Non-pigmented ciliary epithelial cell (primary cell): ENCODE measurements around the gene CNTN5.
"Not testable (repeated sequence)": the region's sequence is repeated elsewhere in the genome, so short reads cannot be mapped to it uniquely, and the experiment has no call there.

ENCODE experiments used
- DNase-seq: peaks from one replicate; pipeline ENCODE4 v3.0.0-alpha.2; 2010; ENCODE audit warnings: low read depth

CNTN5 gene

GRCh38 chr11:99020352-99021225, at the start of gene CNTN5:
TSS of gene CNTN5 (plus strand) at chr11:99020949.
- DNase-seq = no peak

GRCh38 chr11:98979205-98979604, 41.5 kb upstream of the CNTN5 start:
- no peak for DNase-seq

- peak; percentile 23 for DNase-seq
Measured at GRCh38 chr11:99015634-99016454, 4.9 kb upstream of the CNTN5 start.

GRCh38 chr11:99019696-99020095, 1.1 kb upstream of the CNTN5 start:
- no peak for DNase-seq

- no peak for DNase-seq
Measured at GRCh38 chr11:99037057-99037456, 16.3 kb downstream of the CNTN5 start.

GRCh38 chr11:99063331-99063730, 42.6 kb downstream of the CNTN5 start:
- no peak for DNase-seq

GRCh38 chr11:99065121-99065520, 44.4 kb downstream of the CNTN5 start:
- DNase-seq = no peak

GRCh38 chr11:99066618-99067317, 46.0 kb downstream of the CNTN5 start:
- DNase-seq = no peak

GRCh38 chr11:99068832-99069231, 48.1 kb downstream of the CNTN5 start:
- no peak for DNase-seq

- no peak for DNase-seq
Measured at GRCh38 chr11:99069856-99070444, 49.2 kb downstream of the CNTN5 start.

GRCh38 chr11:99079576-99079975, 58.8 kb downstream of the CNTN5 start:
- DNase-seq = no peak

- no peak for DNase-seq
Measured at GRCh38 chr11:99080154-99080553, 59.4 kb downstream of the CNTN5 start.

- no peak for DNase-seq
Measured at GRCh38 chr11:99098258-99098657, 77.5 kb downstream of the CNTN5 start.

GRCh38 chr11:99098751-99099150, 78.0 kb downstream of the CNTN5 start:
- no peak for DNase-seq

- no peak for DNase-seq
Measured at GRCh38 chr11:99117603-99118002, 96.9 kb downstream of the CNTN5 start.

- DNase-seq = not testable (repeated sequence)
Measured at GRCh38 chr11:99133862-99134261, 113.1 kb downstream of the CNTN5 start.

GRCh38 chr11:99135508-99135907, 114.8 kb downstream of the CNTN5 start:
- DNase-seq = no peak

GRCh38 chr11:99142237-99142636, 121.5 kb downstream of the CNTN5 start:
- DNase-seq = no peak

GRCh38 chr11:99148352-99148751, 127.6 kb downstream of the CNTN5 start:
- DNase-seq = no peak

GRCh38 chr11:99154277-99154676, 133.5 kb downstream of the CNTN5 start:
- DNase-seq = no peak

GRCh38 chr11:99160447-99160846, 139.7 kb downstream of the CNTN5 start:
- no peak for DNase-seq

GRCh38 chr11:99162819-99163218, 142.1 kb downstream of the CNTN5 start:
- DNase-seq = no peak
